Stimulated activated CD4-positive, alpha-beta T cell treated with anti-CD3 and anti-CD28 coated beads, Interleukin-4, amount 100 ng/mL, for 1 hour (primary cell): ENCODE measurements around the gene SYT9.

Source experiments
- DNase-seq: peaks from one replicate; pipeline ENCODE4 v3.0.0-alpha.2; 2020

The SYT9 gene

GRCh38 chr11:7347611-7348431 is 96.1 kb downstream of the SYT9 start:
- DNase-seq = no peak

- DNase-seq = no peak
Observed at GRCh38 chr11:7348432-7349304, 97.0 kb downstream of the SYT9 start.

GRCh38 chr11:7351228-7351627 is 99.5 kb downstream of the SYT9 start:
- DNase-seq = no peak

GRCh38 chr11:7353100-7353499 is 101.4 kb downstream of the SYT9 start:
- no peak for DNase-seq

- DNase-seq = no peak
Observed at GRCh38 chr11:7364660-7365059, 113.0 kb downstream of the SYT9 start.

- no peak for DNase-seq
Observed at GRCh38 chr11:7367803-7368202, 116.1 kb downstream of the SYT9 start.

- DNase-seq = no peak
Observed at GRCh38 chr11:7376386-7376785, 124.7 kb downstream of the SYT9 start.

GRCh38 chr11:7381937-7382336 is 130.2 kb downstream of the SYT9 start:
- DNase-seq = no peak

GRCh38 chr11:7383406-7383805 is 131.7 kb downstream of the SYT9 start:
- no peak for DNase-seq

GRCh38 chr11:7384691-7385090 is 133.0 kb downstream of the SYT9 start:
- no peak for DNase-seq

- DNase-seq = no peak
Observed at GRCh38 chr11:7385532-7385931, 133.8 kb downstream of the SYT9 start.

GRCh38 chr11:7413961-7414915 is 162.5 kb downstream of the SYT9 start:
- DNase-seq = no peak

GRCh38 chr11:7414973-7415817 is 163.5 kb downstream of the SYT9 start:
- DNase-seq = no peak

GRCh38 chr11:7416080-7416479 is 164.4 kb downstream of the SYT9 start:
- no peak for DNase-seq

- no peak for DNase-seq
Observed at GRCh38 chr11:7417328-7417727, 165.6 kb downstream of the SYT9 start.

GRCh38 chr11:7418061-7418460 is 166.4 kb downstream of the SYT9 start:
- no peak for DNase-seq

GRCh38 chr11:7418906-7419305 is 167.2 kb downstream of the SYT9 start:
- DNase-seq = no peak

- DNase-seq = no peak
Observed at GRCh38 chr11:7421136-7421535, 169.4 kb downstream of the SYT9 start.

- DNase-seq = no peak
Observed at GRCh38 chr11:7422544-7423331, 171.0 kb downstream of the SYT9 start.

GRCh38 chr11:7423946-7424345 is 172.2 kb downstream of the SYT9 start:
- no peak for DNase-seq

GRCh38 chr11:7427733-7428132 is 176.0 kb downstream of the SYT9 start:
- no peak for DNase-seq
